Keratinocyte (primary cell): ENCODE results near the gene HDAC10.

Experiments
- EZH2 ChIP-seq: IDR thresholded peaks from one replicate; pipeline ENCODE4 v1.6.1; 2012; ENCODE audit warnings: inconsistent platforms, mild to moderate bottlenecking, low read length, moderate library complexity
- TF ChIP-seq, protein P1 (sequence below), 3 experiments: IDR thresholded peaks in 1 of 3; conservative IDR thresholded peaks in 1 of 3; optimal IDR thresholded peaks in 1 of 3; 2 replicates in 2 of 3; 3 replicates in 1 of 3; pipeline versions ENCODE3 to v1.5.1; 2011; ENCODE audit warnings: low read length in 3 of 3, mild to moderate bottlenecking in 3 of 3, moderate library complexity in 2 of 3, control low read depth in 1 of 3, inconsistent platforms in 1 of 3; ENCODE audit not compliant: insufficient read depth in 2 of 3; ENCODE audit errors: extremely low read depth in 1 of 3

DNA sequence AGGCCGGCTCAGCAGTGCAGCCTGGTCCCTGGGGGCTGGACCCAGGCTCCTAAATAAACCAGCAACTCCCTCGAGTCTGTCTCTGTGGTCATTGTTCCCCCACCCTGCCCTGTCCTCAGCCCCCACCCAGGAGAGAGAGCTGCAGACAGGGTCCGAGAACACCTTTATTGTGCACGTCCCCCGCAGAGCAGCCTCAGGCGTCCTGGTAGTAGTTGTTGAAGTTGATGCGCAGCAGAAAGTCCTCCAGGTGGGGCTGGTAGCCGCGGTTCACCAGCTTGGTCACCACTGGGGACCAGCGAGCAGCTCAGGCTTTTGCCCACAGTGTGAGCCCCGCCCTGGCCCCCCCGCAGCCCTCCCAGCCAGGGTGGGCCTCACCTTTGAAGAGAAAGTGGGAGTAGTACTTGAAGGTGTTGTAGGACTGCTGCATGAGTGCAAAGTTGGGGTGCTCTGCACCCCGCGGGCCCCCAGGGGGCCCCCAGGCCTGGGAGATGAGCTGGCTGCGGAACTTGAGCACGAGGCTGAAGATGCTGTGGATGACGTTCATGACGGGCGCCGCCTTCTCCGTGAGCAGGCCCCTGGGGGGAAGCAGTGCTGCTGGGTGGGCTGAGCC, 33.4 kb downstream of the HDAC10 start:
- TF ChIP-seq EZH2 = no peak
- TF ChIP-seq, protein P1, sequence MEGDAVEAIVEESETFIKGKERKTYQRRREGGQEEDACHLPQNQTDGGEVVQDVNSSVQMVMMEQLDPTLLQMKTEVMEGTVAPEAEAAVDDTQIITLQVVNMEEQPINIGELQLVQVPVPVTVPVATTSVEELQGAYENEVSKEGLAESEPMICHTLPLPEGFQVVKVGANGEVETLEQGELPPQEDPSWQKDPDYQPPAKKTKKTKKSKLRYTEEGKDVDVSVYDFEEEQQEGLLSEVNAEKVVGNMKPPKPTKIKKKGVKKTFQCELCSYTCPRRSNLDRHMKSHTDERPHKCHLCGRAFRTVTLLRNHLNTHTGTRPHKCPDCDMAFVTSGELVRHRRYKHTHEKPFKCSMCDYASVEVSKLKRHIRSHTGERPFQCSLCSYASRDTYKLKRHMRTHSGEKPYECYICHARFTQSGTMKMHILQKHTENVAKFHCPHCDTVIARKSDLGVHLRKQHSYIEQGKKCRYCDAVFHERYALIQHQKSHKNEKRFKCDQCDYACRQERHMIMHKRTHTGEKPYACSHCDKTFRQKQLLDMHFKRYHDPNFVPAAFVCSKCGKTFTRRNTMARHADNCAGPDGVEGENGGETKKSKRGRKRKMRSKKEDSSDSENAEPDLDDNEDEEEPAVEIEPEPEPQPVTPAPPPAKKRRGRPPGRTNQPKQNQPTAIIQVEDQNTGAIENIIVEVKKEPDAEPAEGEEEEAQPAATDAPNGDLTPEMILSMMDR (optimal IDR thresholded peaks at IDR 0.05 in 1 of 3, IDR thresholded peaks at IDR 0.05 in 1 of 3, conservative IDR thresholded peaks at IDR 0.05 in 1 of 3; ENCODE audit: extremely low read depth in 1 of 3, insufficient read depth in 2 of 3, low read length in 3 of 3) = no peak
